ENCODE data around the gene ERI2.
"Not testable (repeated sequence)": the region's sequence is repeated elsewhere in the genome, so short reads cannot be mapped to it uniquely, and the experiment has no call there.

Gene ERI2

GRCh38 chr16:20818929-20819585 is 12.8 kb upstream of the ERI2 start:
- DNase-seq, result no peak

- DNase-seq, result no peak
These were observed 8.5 kb upstream of the ERI2 start for GRCh38 chr16:20814784-20815183.

GRCh38 chr16:20812510-20812909 is 6.2 kb upstream of the ERI2 start:
- DNase-seq, result peak; percentile 4

GRCh38 chr16:20811889-20812439 is 5.7 kb upstream of the ERI2 start:
- no peak for DNase-seq

GRCh38 chr16:20807862-20808261 is 1.6 kb upstream of the ERI2 start:
- DNase-seq, result no peak

- not testable (repeated sequence) for DNase-seq
These were observed 546 bp downstream of the ERI2 start for GRCh38 chr16:20805684-20806167.

GRCh38 chr16:20803561-20804214 is 2.6 kb downstream of the ERI2 start:
- no peak for DNase-seq

- no peak for DNase-seq
These were observed 3.1 kb downstream of the ERI2 start for GRCh38 chr16:20803192-20803560.

GRCh38 chr16:20801278-20801677 is 5.0 kb downstream of the ERI2 start:
- no peak for DNase-seq

- peak; percentile 21 for DNase-seq
These were observed 6.7 kb downstream of the ERI2 start for GRCh38 chr16:20799599-20799998.

GRCh38 chr16:20798364-20798763 is 7.9 kb downstream of the ERI2 start:
- DNase-seq, result no peak

- DNase-seq, result no peak
These were observed 14.2 kb downstream of the ERI2 start for GRCh38 chr16:20791923-20792612.

- no peak for DNase-seq
These were observed 17.1 kb downstream of the ERI2 start for GRCh38 chr16:20789130-20789529.

- DNase-seq, result no peak
These were observed 22.1 kb downstream of the ERI2 start for GRCh38 chr16:20784204-20784603.

GRCh38 chr16:20782470-20782869 is 23.8 kb downstream of the ERI2 start:
- no peak for DNase-seq

GRCh38 chr16:20781697-20782096 is 24.6 kb downstream of the ERI2 start:
- DNase-seq, result no peak

- DNase-seq, result peak; percentile 62
These were observed 31.4 kb downstream of the ERI2 start for GRCh38 chr16:20774703-20775362.

GRCh38 chr16:20773679-20774078 is 32.6 kb downstream of the ERI2 start:
- DNase-seq, result no peak

- DNase-seq, result no peak
These were observed 37.5 kb downstream of the ERI2 start for GRCh38 chr16:20768818-20769217.

GRCh38 chr16:20768121-20768520 is 38.2 kb downstream of the ERI2 start:
- no peak for DNase-seq

GRCh38 chr16:20767577-20767976 is 38.7 kb downstream of the ERI2 start:
- DNase-seq, result no peak

GRCh38 chr16:20766294-20766693 is 40.0 kb downstream of the ERI2 start:
- DNase-seq, result no peak

- DNase-seq, result no peak
These were observed 40.5 kb downstream of the ERI2 start for GRCh38 chr16:20765732-20766131.

All from NCI-H69 (cell line).